ENCODE measurements around the gene PYGO2. TPM values are rescaled to one million over a fixed set of nuclear protein-coding genes. Genes with fewer than 3 reads are reported as not detected.

Gene PYGO2
- total RNA-seq, 1 donor from 2014 or later = 48.7 TPM

DNA sequence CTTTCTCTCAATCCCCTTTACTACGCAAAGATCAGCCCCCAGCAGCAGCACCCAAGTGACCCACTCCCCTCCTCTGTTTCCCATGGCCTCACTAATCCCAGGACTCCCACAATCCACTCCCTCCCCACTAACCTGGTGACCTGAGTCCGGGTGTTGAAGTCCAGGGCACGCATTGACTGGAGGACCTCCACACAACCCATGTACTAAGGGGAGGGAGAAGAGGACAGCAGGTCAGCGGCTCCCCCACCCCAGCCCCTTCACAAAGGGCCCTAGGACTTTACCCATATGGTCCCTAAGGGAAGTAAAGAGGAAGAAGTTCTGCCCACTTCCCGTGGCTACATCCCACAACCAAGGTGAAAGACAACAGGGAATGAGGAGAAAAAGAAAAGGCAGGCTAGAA lies 7.7 kb upstream of the PYGO2 start:
- Histone ChIP-seq H3K36me3 (peaks cover 33 to 46% of the 10 kb centered on the region in 2 donors), H3K4me1 (peaks cover 22 to 35% of the 10 kb centered on the region in 2 donors), H3K4me3 (peak overlapping the region; percentile 61 to 82)

GRCh38 chr1:154968731-154969130 lies 7.1 kb upstream of the PYGO2 start:
- Histone ChIP-seq H3K27me3 (no peaks in the 10 kb centered on the region), H3K36me3 (peaks cover 38 to 51% of the 10 kb centered on the region in 2 donors), H3K9me3 (no peaks in the 10 kb centered on the region), H3K4me3 (no peak overlapping the region), H3K4me1 (peaks cover 22 to 35% of the 10 kb centered on the region in 2 donors), H3K27ac (peak overlapping the region; percentile 95 to 99)
- no peak for TF ChIP-seq CTCF (IDR thresholded peaks at IDR 0.05)
- intact Hi-C loops (cut with DNase I) = no loop called here
- no peak for DNase-seq (ENCODE audit: low spot score in 2 of 2)

More for the DNA sequence above, 7.7 kb upstream of the PYGO2 start:
- Histone ChIP-seq H3K27ac (peak overlapping the region; percentile 95 to 99), H3K9me3 (no peaks in the 10 kb centered on the region), H3K27me3 (no peaks in the 10 kb centered on the region)
- TF ChIP-seq CTCF (IDR thresholded peaks at IDR 0.05) = no peak
- intact Hi-C loops (cut with DNase I) = no loop called here
- DNase-seq (ENCODE audit: low spot score in 2 of 2) = no peak

DNA sequence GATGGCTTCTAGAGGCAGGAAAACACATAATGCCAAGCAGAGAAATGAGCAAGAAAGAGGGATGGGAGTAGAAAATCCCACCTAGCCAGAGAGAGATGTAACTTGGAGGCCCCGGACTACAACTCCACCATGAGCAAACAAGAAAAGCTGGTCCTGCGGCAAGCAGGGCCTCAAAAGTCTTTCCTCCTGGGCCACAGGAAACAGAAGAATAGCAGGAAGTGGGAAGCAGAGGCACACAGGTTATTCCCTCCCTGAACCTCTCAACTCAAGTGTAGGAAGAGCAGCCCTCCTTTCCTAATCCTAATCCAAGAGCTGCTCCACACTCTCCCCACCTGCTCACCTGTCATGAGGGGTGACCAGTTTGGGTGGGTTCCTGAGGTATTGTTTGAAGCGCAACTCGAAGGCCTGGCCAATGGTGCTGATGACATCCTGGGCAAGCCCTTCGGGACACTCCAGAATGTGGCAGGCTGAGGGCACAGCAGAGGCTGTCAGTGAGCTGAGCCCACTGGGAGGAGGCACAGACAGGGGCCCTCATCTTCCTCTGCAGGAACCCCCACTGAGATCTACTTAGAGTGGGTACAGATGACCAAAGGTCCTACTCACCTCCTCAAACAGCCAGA lies 5.9 kb upstream of the PYGO2 start:
- DNase-seq (ENCODE audit: low spot score in 2 of 2) = no peak
- TF ChIP-seq CTCF (IDR thresholded peaks at IDR 0.05) = no peak
- peaks cover 42 to 62% of the 10 kb centered on the region in 2 donors for H3K36me3 ChIP-seq
- H3K4me1 ChIP-seq = peaks cover 19 to 35% of the 10 kb centered on the region in 2 donors
- H3K27me3 ChIP-seq = no peaks in the 10 kb centered on the region
- intact Hi-C loops (cut with DNase I) = no loop called here
- H3K27ac ChIP-seq = peak overlapping the region; percentile 95 to 99
- no peaks in the 10 kb centered on the region for H3K9me3 ChIP-seq
- H3K4me3 ChIP-seq = no peak overlapping the region

- H3K36me3 ChIP-seq = peaks cover 42 to 62% of the 10 kb centered on the region in 2 donors
- no peak for DNase-seq (ENCODE audit: low spot score in 2 of 2)
- no peak overlapping the region for H3K4me3 ChIP-seq
- no peak for TF ChIP-seq CTCF (IDR thresholded peaks at IDR 0.05)
- H3K4me1 ChIP-seq = peaks cover 5 to 26% of the 10 kb centered on the region in 2 donors
- H3K9me3 ChIP-seq = no peaks in the 10 kb centered on the region
- intact Hi-C loops (cut with DNase I) = no loop called here
- H3K27ac ChIP-seq = peak overlapping the region in 1 of 2 donors; percentile 95
- H3K27me3 ChIP-seq = no peaks in the 10 kb centered on the region
Measured at GRCh38 chr1:154966111-154966510, 4.5 kb upstream of the PYGO2 start.

GRCh38 chr1:154964359-154964758 lies 2.8 kb upstream of the PYGO2 start:
- TF ChIP-seq CTCF (IDR thresholded peaks at IDR 0.05) = no peak
- Histone ChIP-seq H3K4me1 (peaks cover 3 to 23% of the 10 kb centered on the region in 2 donors), H3K27ac (no peak overlapping the region), H3K4me3 (no peak overlapping the region), H3K27me3 (no peaks in the 10 kb centered on the region), H3K9me3 (no peaks in the 10 kb centered on the region), H3K36me3 (peaks cover 44 to 66% of the 10 kb centered on the region in 2 donors)
- intact Hi-C loops (cut with DNase I) = no loop called here
- no peak for DNase-seq (ENCODE audit: low spot score in 2 of 2)

Data from ascending aorta (tissue), 2 donors.